HEK293 (cell line): ENCODE results near the gene OTUB1.

ENCODE experiments used
- CTCF ChIA-PET: fragments of 350-600 bp; formaldehyde crosslinking; extraction: SDS; loops from one replicate; lab custom pipeline; 2021; ENCODE audit warnings: antibody characterized with exemption; lab: Yijun Ruan, JAX
- POLR2A ChIA-PET: fragments of 300-600 bp; formaldehyde crosslinking; extraction: SDS; loops from one replicate; lab custom pipeline; 2020; ENCODE audit warnings: antibody characterized with exemption, inconsistent platforms; lab: Yijun Ruan, JAX
- H3K27ac ChIP-seq: fragments of 200-500 bp; sonication (Bioruptor generic); 2 replicates; pipeline ENCODE4 v1.5.1; 2014; ENCODE audit warnings: low read depth, low read length, control low read depth, inconsistent platforms; ENCODE audit errors: extremely low read depth
- H3K36me3 ChIP-seq, 2 experiments: fragments of 200-500 bp in 1 of 2; sonication (Bioruptor generic) in 1 of 2; 1 replicate in 1 of 2; 2 replicates in 1 of 2; pipeline ENCODE4 v1.5.1; 2014 to 2017; ENCODE audit warnings: inconsistent platforms in 2 of 2, low read length in 2 of 2; ENCODE audit not compliant: control insufficient read depth in 2 of 2, insufficient read depth in 1 of 2
- H3K4me1 ChIP-seq: fragments of 200-500 bp; sonication (Bioruptor generic); 2 replicates; pipeline ENCODE4 v1.5.1; 2014; ENCODE audit warnings: mild to moderate bottlenecking, low read length, inconsistent platforms; ENCODE audit not compliant: control insufficient read depth, insufficient read depth
- H3K4me3 ChIP-seq: 2 replicates; pipeline ENCODE4 v1.5.1; 2011; ENCODE audit warnings: low read depth, mild to moderate bottlenecking, control low read depth, low read length, moderate library complexity
- H3K9me3 ChIP-seq: fragments of 200-500 bp; sonication (Bioruptor generic); 2 replicates; pipeline ENCODE4 v1.5.1; 2014; ENCODE audit warnings: low read depth, low read length, inconsistent platforms; ENCODE audit not compliant: control insufficient read depth, insufficient read depth
- AEBP2 ChIP-seq: fragments of 450-650 bp; formaldehyde crosslinking; IDR thresholded peaks from 2 replicates; pipeline ENCODE4 v1.5.1; 2016; ENCODE audit warnings: missing biosample characterization, missing genetic modification characterization, borderline replicate concordance
- OSR2 ChIP-seq: fragments of 450-650 bp; formaldehyde crosslinking; IDR thresholded peaks from 2 replicates; pipeline ENCODE4 v1.5.1; 2016; ENCODE audit warnings: missing biosample characterization, missing genetic modification characterization
- SP2 ChIP-seq: fragments of 450-650 bp; formaldehyde crosslinking; IDR thresholded peaks from 2 replicates; pipeline ENCODE4 v1.5.1; 2016; ENCODE audit warnings: missing biosample characterization, missing genetic modification characterization
- TRIM28 ChIP-seq: IDR thresholded peaks from 2 replicates; pipeline ENCODE4 v1.6.1; 2011; ENCODE audit warnings: low read length, control low read depth, borderline replicate concordance
- WT1 ChIP-seq: fragments of 450-650 bp; formaldehyde crosslinking; IDR thresholded peaks from 2 replicates; pipeline ENCODE4 v1.5.1; 2016; ENCODE audit warnings: missing biosample characterization, missing genetic modification characterization
- ZBTB26 ChIP-seq: fragments of 450-650 bp; formaldehyde crosslinking; optimal IDR thresholded peaks from 2 replicates; pipeline ENCODE3; 2016; ENCODE audit warnings: missing biosample characterization, mild to moderate bottlenecking, missing genetic modification characterization
- ZBTB6 ChIP-seq: fragments of 450-650 bp; formaldehyde crosslinking; IDR thresholded peaks from 2 replicates; pipeline ENCODE4 v1.5.1; 2017; ENCODE audit warnings: missing biosample characterization, missing genetic modification characterization
- ZFHX2 ChIP-seq: fragments of 450-650 bp; formaldehyde crosslinking; conservative IDR thresholded peaks from 2 replicates; pipeline ENCODE4 v1.5.1; 2016; ENCODE audit warnings: missing biosample characterization, missing genetic modification characterization
- ZNF114 ChIP-seq: fragments of 450-650 bp; formaldehyde crosslinking; IDR thresholded peaks from 2 replicates; pipeline ENCODE4 v1.5.0; 2017; ENCODE audit warnings: missing biosample characterization, missing genetic modification characterization
- ZNF157 ChIP-seq: fragments of 450-650 bp; formaldehyde crosslinking; IDR thresholded peaks from 2 replicates; pipeline ENCODE4 v1.5.1; 2016; ENCODE audit warnings: missing biosample characterization, missing genetic modification characterization
- ZNF221 ChIP-seq: fragments of 450-650 bp; formaldehyde crosslinking; IDR thresholded peaks from 2 replicates; pipeline ENCODE4 v1.5.1; 2017; ENCODE audit warnings: missing biosample characterization, missing genetic modification characterization, borderline replicate concordance
- ZNF23 ChIP-seq: fragments of 450-650 bp; formaldehyde crosslinking; IDR thresholded peaks from 2 replicates; pipeline ENCODE4 v1.5.1; 2016; ENCODE audit warnings: missing biosample characterization, missing genetic modification characterization, borderline replicate concordance
- ZNF280C ChIP-seq: fragments of 450-650 bp; formaldehyde crosslinking; IDR thresholded peaks from 2 replicates; pipeline ENCODE4 v1.5.1; 2016; ENCODE audit warnings: missing biosample characterization, missing genetic modification characterization
- ZNF37A ChIP-seq: fragments of 450-650 bp; IDR thresholded peaks from 2 replicates; pipeline ENCODE4 v1.5.1; 2018; ENCODE audit warnings: missing biosample characterization, missing genetic modification characterization
- ZNF398 ChIP-seq: fragments of 450-650 bp; formaldehyde crosslinking; IDR thresholded peaks from 2 replicates; pipeline ENCODE4 v1.5.1; 2017; ENCODE audit warnings: missing biosample characterization, missing genetic modification characterization
- ZNF426 ChIP-seq: fragments of 450-650 bp; formaldehyde crosslinking; IDR thresholded peaks from 2 replicates; pipeline ENCODE4 v1.5.1; 2017; ENCODE audit warnings: missing biosample characterization, missing genetic modification characterization, mild to moderate bottlenecking, inconsistent platforms, moderate library complexity
- ZNF513 ChIP-seq: fragments of 450-650 bp; IDR thresholded peaks from 2 replicates; pipeline ENCODE4 v1.5.1; 2018; ENCODE audit warnings: missing biosample characterization, missing genetic modification characterization
- ZNF530 ChIP-seq: fragments of 450-650 bp; formaldehyde crosslinking; IDR thresholded peaks from 2 replicates; pipeline ENCODE4 v1.5.1; 2016; ENCODE audit warnings: low read depth, missing biosample characterization, missing genetic modification characterization
- ZNF621 ChIP-seq: fragments of 450-650 bp; formaldehyde crosslinking; IDR thresholded peaks from 2 replicates; pipeline ENCODE4 v1.5.1; 2017; ENCODE audit warnings: missing biosample characterization, missing genetic modification characterization
- ZNF660 ChIP-seq: fragments of 450-650 bp; IDR thresholded peaks from 2 replicates; pipeline ENCODE4 v1.5.1; 2018; ENCODE audit warnings: missing biosample characterization, mild to moderate bottlenecking, missing genetic modification characterization
- ZNF692 ChIP-seq: fragments of 450-650 bp; formaldehyde crosslinking; IDR thresholded peaks from 2 replicates; pipeline ENCODE4 v1.5.1; 2016; ENCODE audit warnings: missing biosample characterization, missing genetic modification characterization
- ZNF704 ChIP-seq: fragments of 450-650 bp; formaldehyde crosslinking; IDR thresholded peaks from 2 replicates; pipeline ENCODE4 v1.5.1; 2016; ENCODE audit warnings: missing biosample characterization, missing genetic modification characterization
- ZNF776 ChIP-seq: fragments of 450-650 bp; formaldehyde crosslinking; IDR thresholded peaks from 2 replicates; pipeline ENCODE4 v1.5.0; 2017; ENCODE audit warnings: missing biosample characterization, missing genetic modification characterization, borderline replicate concordance
- ZNF792 ChIP-seq: fragments of 450-650 bp; formaldehyde crosslinking; IDR thresholded peaks from 2 replicates; pipeline ENCODE4 v1.5.1; 2016; ENCODE audit warnings: missing biosample characterization, missing genetic modification characterization

Gene OTUB1

GRCh38 chr11:63938479-63939396 is 47.5 kb upstream of the OTUB1 start, which contains the start of gene NAA40:
Gene NAA40, plus strand, starts transcription at chr11:63939002. Its CDS starts 95 bp downstream, at chr11:63939097.
- Histone ChIP-seq H3K36me3 (peaks cover 0 to 25% of the 10 kb centered on the region in 2 experiments; a peak in 1 of 3 replicates), H3K9me3 (no peaks in the 10 kb centered on the region), H3K4me1 (no peaks in the 10 kb centered on the region), H3K27ac (peak within 1 kb of the TSS; percentile 57; the same call in 1 of the 2 replicates), H3K4me3 (peak within 1 kb of the TSS; percentile 90)
- ChIA-PET POLR2A (interaction anchor here (0.5 to 1.9 kb wide), 4 partner anchors 19 to 248 kb away, joined by 3 to 9 read pairs (median 5); no protein-coding TSS in a partner anchor), CTCF (interaction anchor here (0.7 to 0.9 kb wide), 2 partner anchors 21 to 103 kb away, joined by 3 read pairs; partner anchors contain the start of gene RCOR2)
- TF ChIP-seq ZNF704 (no peak), ZNF621 (tag by site-specific recombination) (no peak), ZNF660 (tag by site-specific recombination) (0 out of 2 replicates have a peak, but pooled peaks have one; percentile 8), ZNF776 (no peak), ZNF692 (tag by site-specific recombination) (no peak), ZNF426 (no peak), ZNF513 (tag by site-specific recombination) (no peak), ZNF37A (tag by site-specific recombination) (no peak), ZFHX2 (tag by site-specific recombination) (peak; percentile 32; the same call in 1 of the 2 replicates), ZNF530 (tag by site-specific recombination) (no peak), ZNF221 (tag by site-specific recombination) (no peak), ZNF792 (tag by site-specific recombination) (no peak), ZNF280C (no peak), WT1 (peak; percentile 53; the same call in 1 of the 2 replicates), ZNF157 (tag by site-specific recombination) (no peak), ZNF398 (tag by site-specific recombination) (peak; percentile 49), ZNF23 (tag by site-specific recombination) (no peak), SP2 (tag by site-specific recombination) (peak; percentile 89), AEBP2 (tag by site-specific recombination) (no peak), ZBTB6 (tag by site-specific recombination) (no peak), ZNF114 (tag by site-specific recombination) (no peak), ZBTB26 (tag by site-specific recombination) (peak; percentile 89), TRIM28 (no peak), OSR2 (tag by site-specific recombination) (no peak)
